AG10803 (cell line): ENCODE measurements around the gene COG2.

Experiments
- DNase-seq: peaks from one replicate; pipeline ENCODE4 v3.0.0; 2010; ENCODE audit warnings: low read depth
- H3K4me3 ChIP-seq: 2 replicates; pipeline ENCODE4 v1.5.1; 2011; ENCODE audit warnings: mild to moderate bottlenecking, low read length, control low read depth
- CTCF ChIP-seq: conservative IDR thresholded peaks from 2 replicates; pipeline ENCODE4 v1.5.1; 2011; ENCODE audit warnings: mild to moderate bottlenecking, low read length, control low read depth, inconsistent platforms

The COG2 gene

GRCh38 chr1:230669543-230669942 is 27.3 kb downstream of the COG2 start:
- H3K4me3 ChIP-seq, result no peak overlapping the region
- no peak for TF ChIP-seq CTCF
- no peak for DNase-seq

GRCh38 chr1:230674581-230674980 is 32.3 kb downstream of the COG2 start:
- no peak for TF ChIP-seq CTCF
- H3K4me3 ChIP-seq, result no peak overlapping the region
- no peak for DNase-seq

- DNase-seq, result no peak
- no peak overlapping the region for H3K4me3 ChIP-seq
- no peak for TF ChIP-seq CTCF
Measured at GRCh38 chr1:230677200-230677599, 34.9 kb downstream of the COG2 start.

- no peak overlapping the region for H3K4me3 ChIP-seq
- DNase-seq, result no peak
- no peak for TF ChIP-seq CTCF
Measured at GRCh38 chr1:230679192-230679591, 36.9 kb downstream of the COG2 start.

GRCh38 chr1:230679825-230680224 is 37.5 kb downstream of the COG2 start:
- DNase-seq, result no peak
- no peak overlapping the region for H3K4me3 ChIP-seq
- TF ChIP-seq CTCF, result no peak

GRCh38 chr1:230680300-230681025 is 38.2 kb downstream of the COG2 start:
- no peak overlapping the region for H3K4me3 ChIP-seq
- DNase-seq, result no peak
- TF ChIP-seq CTCF, result no peak

GRCh38 chr1:230681599-230681998 is 39.3 kb downstream of the COG2 start:
- no peak for TF ChIP-seq CTCF
- H3K4me3 ChIP-seq, result no peak overlapping the region
- DNase-seq, result peak; percentile 74
